ENCODE measurements around the gene KLF7. TPM values are rescaled to one million over a fixed set of nuclear protein-coding genes. Genes with fewer than 3 reads are reported as not detected.

KLF7 gene
- total and polyA plus RNA-seq, 2 experiments from 2014 or later: 6.3 to 7.9 TPM

DNA sequence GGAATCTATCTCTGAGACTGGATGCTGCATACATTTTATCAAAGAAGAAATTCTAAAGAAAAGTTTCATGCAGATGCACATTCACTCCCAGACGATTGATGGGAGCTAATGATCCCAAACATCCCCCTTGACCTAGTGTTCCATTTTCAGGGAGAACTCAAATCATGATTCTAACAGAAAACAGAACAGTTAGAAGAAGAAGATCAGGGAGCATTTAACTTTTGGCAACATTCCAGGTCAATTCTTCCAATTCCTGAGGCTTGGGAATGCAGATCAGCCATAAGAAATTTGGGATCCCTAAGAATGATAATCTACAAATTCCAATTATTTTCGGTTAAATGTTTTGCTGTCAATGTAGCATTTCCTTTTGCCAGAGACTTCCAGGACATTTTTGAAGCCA, 129.9 kb downstream of the KLF7 start:
- H3K27ac ChIP-seq: no peak overlapping the region
- WGBS (ENCODE audit: low lambda C conversion rate, missing lambda C conversion rate): 86% methylated on average over 2 of the region's 2 CpGs

DNA sequence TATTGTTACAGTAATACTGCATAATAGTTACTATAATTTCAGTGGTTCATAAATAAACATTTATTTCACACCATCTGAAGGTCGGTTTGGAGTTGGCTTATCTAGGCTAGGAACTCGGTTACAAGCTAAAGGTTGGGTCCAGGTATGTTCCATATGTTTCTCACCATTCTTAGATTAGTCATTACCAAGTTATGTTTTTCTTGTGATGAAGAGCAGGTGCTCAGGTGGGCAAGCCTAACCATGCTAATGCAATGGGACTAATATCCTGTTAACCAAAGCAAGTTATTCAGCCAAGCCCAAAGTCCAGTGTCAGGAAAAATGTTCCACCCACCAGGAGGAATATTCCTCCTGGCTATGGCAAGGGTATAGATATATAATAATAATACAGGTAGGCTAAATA, 133.3 kb downstream of the KLF7 start:
- DNase-seq (ENCODE audit: low spot score): no peak
- WGBS (ENCODE audit: low lambda C conversion rate, missing lambda C conversion rate): 88% methylated on average over 2 of the region's 2 CpGs

More for the DNA sequence above, 129.9 kb downstream of the KLF7 start:
- H2AFZ ChIP-seq: no peak overlapping the region
- H4K20me1 ChIP-seq (ENCODE audit: insufficient read depth, poor library complexity, severe bottlenecking): no peaks in the 10 kb centered on the region
- H3K79me2 ChIP-seq: no peaks in the 10 kb centered on the region
- no peak overlapping the region for H3K4me3 ChIP-seq
- H3K4me2 ChIP-seq: no peak overlapping the region
- no peak for DNase-seq (ENCODE audit: low spot score)
- H3K4me1 ChIP-seq (ENCODE audit: insufficient read depth): no peaks in the 10 kb centered on the region
- no peaks in the 10 kb centered on the region for H3K36me3 ChIP-seq (replicated peaks; ENCODE audit: insufficient read depth, low read depth)
- peaks cover 7% of the 10 kb centered on the region for H3K9me3 ChIP-seq (ENCODE audit: low read depth)
- TF ChIP-seq EZH2 (IDR thresholded peaks at IDR 0.05; ENCODE audit: borderline replicate concordance) (no peak), EZH2phosphoT487 (IDR thresholded peaks at IDR 0.05; ENCODE audit: low read depth, severe bottlenecking, unreplicated experiment) (no peak)
- TF ChIP-seq, protein P1, sequence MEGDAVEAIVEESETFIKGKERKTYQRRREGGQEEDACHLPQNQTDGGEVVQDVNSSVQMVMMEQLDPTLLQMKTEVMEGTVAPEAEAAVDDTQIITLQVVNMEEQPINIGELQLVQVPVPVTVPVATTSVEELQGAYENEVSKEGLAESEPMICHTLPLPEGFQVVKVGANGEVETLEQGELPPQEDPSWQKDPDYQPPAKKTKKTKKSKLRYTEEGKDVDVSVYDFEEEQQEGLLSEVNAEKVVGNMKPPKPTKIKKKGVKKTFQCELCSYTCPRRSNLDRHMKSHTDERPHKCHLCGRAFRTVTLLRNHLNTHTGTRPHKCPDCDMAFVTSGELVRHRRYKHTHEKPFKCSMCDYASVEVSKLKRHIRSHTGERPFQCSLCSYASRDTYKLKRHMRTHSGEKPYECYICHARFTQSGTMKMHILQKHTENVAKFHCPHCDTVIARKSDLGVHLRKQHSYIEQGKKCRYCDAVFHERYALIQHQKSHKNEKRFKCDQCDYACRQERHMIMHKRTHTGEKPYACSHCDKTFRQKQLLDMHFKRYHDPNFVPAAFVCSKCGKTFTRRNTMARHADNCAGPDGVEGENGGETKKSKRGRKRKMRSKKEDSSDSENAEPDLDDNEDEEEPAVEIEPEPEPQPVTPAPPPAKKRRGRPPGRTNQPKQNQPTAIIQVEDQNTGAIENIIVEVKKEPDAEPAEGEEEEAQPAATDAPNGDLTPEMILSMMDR (IDR thresholded peaks at IDR 0.05; ENCODE audit: poor library complexity): no peak
- no peaks in the 10 kb centered on the region for H3K27me3 ChIP-seq
- H3K9me2 ChIP-seq (replicated peaks; ENCODE audit: insufficient read depth): no peaks in the 10 kb centered on the region

More for the DNA sequence above, 133.3 kb downstream of the KLF7 start:
- Histone ChIP-seq H3K4me3 (no peak overlapping the region), H3K4me1 (ENCODE audit: insufficient read depth) (no peaks in the 10 kb centered on the region), H3K27ac (no peak overlapping the region), H3K9me3 (ENCODE audit: low read depth) (peaks cover 7% of the 10 kb centered on the region), H3K9me2 (replicated peaks; ENCODE audit: insufficient read depth) (no peaks in the 10 kb centered on the region), H2AFZ (no peak overlapping the region), H3K79me2 (no peaks in the 10 kb centered on the region), H4K20me1 (ENCODE audit: insufficient read depth, poor library complexity, severe bottlenecking) (no peaks in the 10 kb centered on the region), H3K27me3 (no peaks in the 10 kb centered on the region), H3K36me3 (replicated peaks; ENCODE audit: insufficient read depth, low read depth) (no peaks in the 10 kb centered on the region), H3K4me2 (no peak overlapping the region)
- TF ChIP-seq EZH2 (IDR thresholded peaks at IDR 0.05; ENCODE audit: borderline replicate concordance): no peak
- TF ChIP-seq EZH2phosphoT487 (IDR thresholded peaks at IDR 0.05; ENCODE audit: low read depth, severe bottlenecking, unreplicated experiment): no peak
- TF ChIP-seq, protein P1 (IDR thresholded peaks at IDR 0.05; ENCODE audit: poor library complexity): no peak

Small RNA genes within 50 kb of the gene (microRNA-seq; reads per million reads assigned to microRNA genes)
- gene MIR2355 (8.5 reads per million, percentile 21 among the genes with 10 or more reads in this experiment), gene MIR7845 (4.9 reads per million, percentile 8 among the genes with 10 or more reads in this experiment)

Small RNA genes within 50 kb of the gene (small RNA-seq; reads per million reads assigned to genes)
- gene MIR2355 (0.43 reads per million, percentile 30 among the genes with 10 or more reads in this experiment), gene MIR7845 (0.12 reads per million)

Other genes starting within 250 kb of the KLF7 start
- gene CPO, start 226.4 kb downstream of the KLF7 start, total RNA-seq: 0.36 TPM in 1 of 2 replicates, not detected in the other
- not detected in 2 replicates for gene CPO, start 226.4 kb downstream of the KLF7 start, polyA plus RNA-seq